Tibial nerve (tissue), 4 donors: ENCODE data around the gene NT5C1B. TPM values are rescaled to one million over a fixed set of nuclear protein-coding genes. Genes with fewer than 3 reads are reported as not detected.

Experiments
- DNase-seq, 2 donors: peaks; one replicate each; pipeline ENCODE4 v3.0.0-alpha.2; 2019; ENCODE audit warnings: low spot score in 2 of 2
- H3K27ac ChIP-seq, 4 donors: fragments of 200-600 bp; sonication (generic) in 3 of 4; one replicate each; pipeline ENCODE4 v1.5.1; 2017 to 2019; ENCODE audit warnings: mild to moderate bottlenecking in 1 of 4
- H3K27me3 ChIP-seq, 2 donors: fragments of 200-600 bp; sonication (generic) in 1 of 2; one replicate each; pipeline versions ENCODE4 v1.5.1 to v1.6.0; 2017 to 2019
- H3K36me3 ChIP-seq, 3 donors: fragments of 200-600 bp; sonication (generic); one replicate each; pipeline ENCODE4 v1.5.1; 2018 to 2019
- H3K4me1 ChIP-seq, 4 donors: fragments of 200-600 bp; sonication (generic) in 3 of 4; one replicate each; pipeline ENCODE4 v1.5.1; 2017 to 2019
- H3K4me3 ChIP-seq, 4 donors: fragments of 200-600 bp; sonication (generic) in 3 of 4; one replicate each; pipeline ENCODE4 v1.5.1; 2017 to 2019; ENCODE audit warnings: mild to moderate bottlenecking in 1 of 4, moderate library complexity in 1 of 4
- H3K9me3 ChIP-seq, 4 donors: fragments of 200-600 bp; sonication (generic) in 3 of 4; one replicate each; pipeline ENCODE4 v1.5.1; 2017 to 2019
- CTCF ChIP-seq, 5 experiments: fragments of 200-600 bp in 3 of 5; fragments of 450-650 bp in 2 of 5; sonication (generic) in 3 of 5; IDR thresholded peaks; one replicate each; pipeline ENCODE4 v1.5.1; 2016 to 2019; ENCODE audit warnings: antibody characterized with exemption in 5 of 5, mild to moderate bottlenecking in 3 of 5, moderate library complexity in 2 of 5
- EP300 ChIP-seq, 2 donors: sonication (generic); formaldehyde crosslinking; IDR thresholded peaks; one replicate each; pipeline ENCODE4 v1.6.1; 2017; ENCODE audit warnings: antibody characterized with exemption in 2 of 2, mild to moderate bottlenecking in 1 of 2
- POLR2A ChIP-seq, 2 donors: fragments of 450-650 bp; IDR thresholded peaks; one replicate each; pipeline ENCODE4 v1.6.1; 2017; ENCODE audit warnings: antibody characterized with exemption in 2 of 2, mild to moderate bottlenecking in 2 of 2, moderate library complexity in 2 of 2
- WGBS, 2 donors: methylation state at CpG; one replicate each; pipeline ENCODE4 v1.1.5; 2018; 5-methylcytosine and 5-hydroxymethylcytosine counted together
- total RNA-seq, 4 donors: library from RNA; depleted of rRNA; stranded (reverse); fragments of >200 nt; gene quantifications; one replicate each; pipeline ENCODE4 v1.1.0, GENCODE V29; 2016

NT5C1B gene
- total RNA-seq, 4 donors from 2014 or later: not detected

- WGBS, 2 donors: 48 to 50% methylated on average over 1 of the region's 1 CpG
- Histone ChIP-seq H3K4me1 (peaks cover 0 to 7% (median 0%) of the 10 kb centered on the region in 4 donors), H3K27me3 (no peaks in the 10 kb centered on the region), H3K27ac (no peak overlapping the region), H3K36me3 (no peaks in the 10 kb centered on the region), H3K4me3 (no peak overlapping the region), H3K9me3 (no peaks in the 10 kb centered on the region)
- DNase-seq: no peak
- TF ChIP-seq EP300 (IDR thresholded peaks at IDR 0.05) (no peak), CTCF (IDR thresholded peaks at IDR 0.05) (no peak), POLR2A (IDR thresholded peaks at IDR 0.05) (no peak)
These were observed 20.7 kb upstream of the NT5C1B start for GRCh38 chr2:18610090-18610489.

- Histone ChIP-seq H3K9me3 (no peaks in the 10 kb centered on the region), H3K4me1 (peaks cover 0 to 24% (median 0%) of the 10 kb centered on the region in 4 donors), H3K27ac (no peak overlapping the region), H3K4me3 (no peak overlapping the region), H3K36me3 (no peaks in the 10 kb centered on the region), H3K27me3 (no peaks in the 10 kb centered on the region)
- no peak for TF ChIP-seq POLR2A (IDR thresholded peaks at IDR 0.05)
- no peak for TF ChIP-seq CTCF (IDR thresholded peaks at IDR 0.05)
- no peak for TF ChIP-seq EP300 (IDR thresholded peaks at IDR 0.05)
- no peak for DNase-seq
These were observed 15.7 kb upstream of the NT5C1B start for GRCh38 chr2:18605115-18605514.

- no peaks in the 10 kb centered on the region for H3K36me3 ChIP-seq
- no peaks in the 10 kb centered on the region for H3K9me3 ChIP-seq
- H3K4me1 ChIP-seq: peaks cover 0 to 24% (median 0%) of the 10 kb centered on the region in 4 donors
- TF ChIP-seq POLR2A (IDR thresholded peaks at IDR 0.05) (no peak), EP300 (IDR thresholded peaks at IDR 0.05) (no peak), CTCF (IDR thresholded peaks at IDR 0.05) (no peak)
- 48 to 55% methylated on average over 2 of the region's 2 CpGs for WGBS, 2 donors
- no peak overlapping the region for H3K27ac ChIP-seq
- H3K27me3 ChIP-seq: no peaks in the 10 kb centered on the region
- H3K4me3 ChIP-seq: no peak overlapping the region
- DNase-seq: no peak
These were observed 15.1 kb upstream of the NT5C1B start for GRCh38 chr2:18604531-18604885.

- Histone ChIP-seq H3K4me3 (no peak overlapping the region), H3K4me1 (peaks cover 0 to 29% (median 0%) of the 10 kb centered on the region in 4 donors), H3K27me3 (no peaks in the 10 kb centered on the region), H3K36me3 (no peaks in the 10 kb centered on the region), H3K27ac (no peak overlapping the region), H3K9me3 (no peaks in the 10 kb centered on the region)
- no peak for DNase-seq
- TF ChIP-seq POLR2A (IDR thresholded peaks at IDR 0.05) (no peak), CTCF (IDR thresholded peaks at IDR 0.05) (no peak), EP300 (IDR thresholded peaks at IDR 0.05) (no peak)
- WGBS, 2 donors: 36 to 44% methylated on average over 3 of the region's 3 CpGs
These were observed 14.6 kb upstream of the NT5C1B start for GRCh38 chr2:18603854-18604530.

GRCh38 chr2:18602298-18602697, 12.9 kb upstream of the NT5C1B start:
- no peak for DNase-seq
- Histone ChIP-seq H3K9me3 (no peaks in the 10 kb centered on the region), H3K4me1 (peaks cover 0 to 37% (median 0%) of the 10 kb centered on the region in 4 donors), H3K27ac (no peak overlapping the region), H3K4me3 (no peak overlapping the region), H3K27me3 (no peaks in the 10 kb centered on the region), H3K36me3 (no peaks in the 10 kb centered on the region)
- WGBS, 2 donors: 80 to 88% methylated on average over 2 of the region's 2 CpGs
- TF ChIP-seq CTCF (IDR thresholded peaks at IDR 0.05): no peak
- no peak for TF ChIP-seq POLR2A (IDR thresholded peaks at IDR 0.05)
- no peak for TF ChIP-seq EP300 (IDR thresholded peaks at IDR 0.05)
